GM12892 (cell line): Measurements from ENCODE around the gene MYADM.

Experiments
- POLR2A ChIP-seq: IDR thresholded peaks from 2 replicates; pipeline ENCODE4 v1.6.1; 2011; ENCODE audit warnings: low read depth, low read length, control low read depth
- POLR2AphosphoS5 ChIP-seq: IDR thresholded peaks from 2 replicates; pipeline ENCODE4 v1.6.1; 2011; ENCODE audit warnings: low read depth, low read length, control low read depth

- TF ChIP-seq POLR2A (no peak), POLR2AphosphoS5 (no peak)
Observed at GRCh38 chr19:53903055-53903680, 35.5 kb downstream of the MYADM start.
